Naive thymus-derived CD8-positive, alpha-beta T cell (primary cell): Measurements from ENCODE around the gene CNTRL. TPM values are rescaled to one million over a fixed set of nuclear protein-coding genes. Genes with fewer than 3 reads are reported as not detected.

ENCODE experiments used
- ATAC-seq, 2 donors: fragments of 150-1000 bp; cut with Tn5 transposase in 1 of 2; sonication (Bioruptor Pico), chemical (Tn5 transposase) in 1 of 2; 1 replicate in 1 of 2; 2 replicates in 1 of 2; pipeline ENCODE4 v1.10.0; 2021; ENCODE audit warnings: mild to moderate bottlenecking in 2 of 2, moderate library complexity in 2 of 2
- POLR2A ChIA-PET: fragments of 350-600 bp; sonication (Branson Sonifier 250); formaldehyde crosslinking; loops from one replicate; lab custom pipeline; 2021; ENCODE audit warnings: antibody characterized with exemption; lab: Charles Lee
- DNase-seq, 10 donors: peaks; one replicate each; pipeline versions ENCODE4 v3.0.0 to v3.0.0-alpha.2; 2020 to 2022
- H3K27ac Mint-ChIP-seq, 10 donors: one replicate each; pipeline ENCODE4 v1.8.0; 2020 to 2022; ENCODE audit warnings: mild to moderate bottlenecking in 10 of 10, mixed read lengths in 10 of 10, moderate library complexity in 4 of 10, inconsistent platforms in 1 of 10
- H3K27me3 Mint-ChIP-seq, 5 donors: one replicate each; pipeline ENCODE4 v1.8.0; 2021 to 2022; ENCODE audit warnings: mixed read lengths in 5 of 5
- H3K36me3 Mint-ChIP-seq, 3 donors: one replicate each; pipeline ENCODE4 v1.8.0; 2020 to 2022; ENCODE audit warnings: mixed read lengths in 3 of 3, mild to moderate bottlenecking in 2 of 3, inconsistent platforms in 1 of 3
- H3K4me1 Mint-ChIP-seq, 4 donors: one replicate each; pipeline ENCODE4 v1.8.0; 2021 to 2022; ENCODE audit warnings: mixed read lengths in 4 of 4
- H3K4me3 Mint-ChIP-seq, 10 donors: one replicate each; pipeline ENCODE4 v1.8.0; 2020 to 2022; ENCODE audit warnings: mild to moderate bottlenecking in 10 of 10, mixed read lengths in 10 of 10, moderate library complexity in 6 of 10, inconsistent platforms in 1 of 10
- H3K9me3 Mint-ChIP-seq, 9 donors: one replicate each; pipeline ENCODE4 v1.8.0; 2020 to 2022; ENCODE audit warnings: mixed read lengths in 9 of 9, mild to moderate bottlenecking in 3 of 9, inconsistent platforms in 1 of 9, moderate library complexity in 1 of 9
- polyA plus RNA-seq, 3 donors: library from polyadenylated mRNA; unstranded; fragments of 300-500 nt; fragmentation: Illumina TruSeq; gene quantifications; one replicate each; pipeline ENCODE4 v1.2.3, GENCODE V29; 2021
- total RNA-seq, 8 experiments: library from RNA in 2 of 8; stranded (reverse) in 2 of 8; gene quantifications; one replicate each; pipeline ENCODE4 v1.2.3 and lab custom pipeline; 2021 to 2026

The CNTRL gene
- total and polyA plus RNA-seq, 5 experiments from 2014 or later, result 6.5 to 115 (median 20.6) TPM

DNA sequence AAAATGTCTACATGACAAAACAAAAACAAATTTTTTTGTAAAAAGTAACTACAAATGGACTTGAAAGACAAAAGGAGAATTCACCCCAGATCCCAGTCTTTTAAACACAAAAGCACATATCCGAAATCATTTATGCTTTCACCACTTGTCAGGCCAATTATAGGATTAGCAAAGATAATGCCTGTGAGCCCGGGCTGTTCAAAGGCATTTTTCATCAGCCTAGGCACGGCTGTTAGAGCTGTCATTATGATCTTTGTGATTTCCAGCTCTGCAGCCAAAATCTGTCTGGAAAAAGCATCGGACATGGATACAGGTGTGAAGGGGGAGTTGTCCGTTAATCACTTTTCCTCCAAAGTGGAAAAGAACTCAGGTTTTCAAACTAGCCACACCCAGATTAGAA, 150.5 kb downstream of the CNTRL start:
- DNase-seq (no peak), ATAC-seq (no peak)
- H3K36me3 Mint-ChIP-seq, result peaks cover 0 to 6% (median 0%) of the 10 kb centered on the region in 3 donors
- H3K4me1 Mint-ChIP-seq, result peaks cover 0 to 4% (median under 1%) of the 10 kb centered on the region in 4 donors
- H3K27me3 Mint-ChIP-seq, result no peaks in the 10 kb centered on the region
- POLR2A ChIA-PET, result no interaction called here
- H3K27ac Mint-ChIP-seq, result no peak overlapping the region
- H3K9me3 Mint-ChIP-seq, result no peaks in the 10 kb centered on the region
- no peak overlapping the region for H3K4me3 Mint-ChIP-seq

DNA sequence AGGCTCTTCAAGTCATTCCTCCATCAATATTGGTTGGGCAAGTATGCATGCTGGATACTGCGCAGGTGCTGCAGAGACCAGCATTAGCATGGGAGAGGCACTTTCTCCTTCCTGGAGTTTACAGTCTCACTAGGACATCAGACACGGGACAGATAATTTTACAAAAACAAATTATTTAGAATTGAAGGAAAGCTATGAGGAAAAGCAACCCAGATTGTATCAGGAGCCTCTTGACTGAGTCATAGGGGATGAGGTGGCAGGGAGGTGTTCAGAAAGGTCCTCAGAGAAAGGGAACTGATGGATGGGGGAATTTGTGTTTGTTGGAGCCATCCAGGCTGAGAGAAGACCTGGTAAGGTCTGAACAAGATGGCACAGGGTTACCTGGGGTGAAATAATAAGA, 151.4 kb downstream of the CNTRL start:
- DNase-seq, result no peak
- Mint-ChIP-seq H3K9me3 (no peaks in the 10 kb centered on the region), H3K4me1 (peaks cover 0 to 4% (median under 1%) of the 10 kb centered on the region in 4 donors), H3K36me3 (peaks cover 0 to 10% (median 5%) of the 10 kb centered on the region in 3 donors), H3K27ac (no peak overlapping the region), H3K4me3 (no peak overlapping the region), H3K27me3 (no peaks in the 10 kb centered on the region)
- POLR2A ChIA-PET, result no interaction called here
- ATAC-seq, result no peak

Other genes starting within 250 kb of the CNTRL start
- gene PSMD5, start 232.0 kb upstream of the CNTRL start, total RNA-seq, result 10 to 100 TPM; 53.0 to 57.9 TPM
- 10 to 100 TPM; 13.7 to 23.4 (median 23.3) TPM for gene PSMD5, start 232.0 kb upstream of the CNTRL start, polyA plus RNA-seq
- gene PHF19, start 197.8 kb upstream of the CNTRL start, total RNA-seq, result 100 to 1,000 TPM; 143 to 144 TPM
- gene PHF19, start 197.8 kb upstream of the CNTRL start, polyA plus RNA-seq, result 10 to 100 TPM in 1 of 3 donors, 1 to 10 TPM in 2; 6.3 to 11.8 (median 9.4) TPM
- gene TRAF1, start 148.2 kb upstream of the CNTRL start, total RNA-seq, result 100 to 1,000 TPM; 125 to 126 TPM
- 1 to 10 TPM; 3.7 to 7.0 (median 4.9) TPM for gene TRAF1, start 148.2 kb upstream of the CNTRL start, polyA plus RNA-seq
- gene C5, start 24.7 kb upstream of the CNTRL start, total RNA-seq, result 1 to 10 TPM; 1.0 to 1.1 TPM
- under 1 TPM in 2 of 3 donors, not detected in 1; 0.32 to 0.71 TPM for gene C5, start 24.7 kb upstream of the CNTRL start, polyA plus RNA-seq
- gene RAB14, start 126.9 kb downstream of the CNTRL start, total RNA-seq, result 10 to 100 TPM; 49.6 to 62.3 TPM
- gene RAB14, start 126.9 kb downstream of the CNTRL start, polyA plus RNA-seq, result 10 to 100 TPM; 34.6 to 37.2 (median 36.8) TPM
- 1 to 10 TPM; 7.0 to 7.9 TPM for gene GSN, start 193.2 kb downstream of the CNTRL start, total RNA-seq
- gene GSN, start 193.2 kb downstream of the CNTRL start, polyA plus RNA-seq, result 1 to 10 TPM; 2.0 to 3.3 (median 3.0) TPM